DND-41 (cell line): Measurements from ENCODE around the gene PPIB.

Source experiments
- CTCF ChIP-seq: IDR thresholded peaks from 2 replicates; pipeline ENCODE4 v1.5.1; 2012; ENCODE audit warnings: borderline replicate concordance, low read length, moderate library complexity, mild to moderate bottlenecking; ENCODE audit not compliant: poor library complexity, severe bottlenecking; ENCODE audit errors: extremely low read depth
- EZH2 ChIP-seq: IDR thresholded peaks from 3 replicates; pipeline ENCODE4 v1.6.1; 2012; ENCODE audit warnings: borderline replicate concordance, low read depth, mild to moderate bottlenecking, moderate library complexity, low read length, inconsistent platforms; ENCODE audit not compliant: severe bottlenecking

GRCh38 chr15:64146041-64146440, 16.8 kb downstream of the PPIB start:
- no peak for TF ChIP-seq EZH2
- no peak for TF ChIP-seq CTCF
